HEK293 (cell line): ENCODE measurements around the gene RAP1GAP.
A peak's percentile ranks its signal among the peaks of the same experiment; 100 is the strongest.

ENCODE experiments used
- BCL11A ChIP-seq: fragments of 450-650 bp; formaldehyde crosslinking; IDR thresholded peaks from 2 replicates; pipeline ENCODE4 v1.5.1; 2016; ENCODE audit warnings: low read depth, missing biosample characterization, missing genetic modification characterization
- EGR2 ChIP-seq: fragments of 450-650 bp; formaldehyde crosslinking; IDR thresholded peaks from 2 replicates; pipeline ENCODE4 v1.5.1; 2016; ENCODE audit warnings: low read depth, missing biosample characterization, missing genetic modification characterization
- FEZF1 ChIP-seq: fragments of 450-650 bp; formaldehyde crosslinking; IDR thresholded peaks from 2 replicates; pipeline ENCODE4 v1.5.1; 2016; ENCODE audit warnings: missing biosample characterization, missing genetic modification characterization
- GFI1B ChIP-seq: fragments of 450-650 bp; formaldehyde crosslinking; IDR thresholded peaks from 2 replicates; pipeline ENCODE4 v1.5.1; 2016; ENCODE audit warnings: missing biosample characterization, missing genetic modification characterization
- KLF7 ChIP-seq: fragments of 450-650 bp; formaldehyde crosslinking; IDR thresholded peaks from 2 replicates; pipeline ENCODE4 v1.5.1; 2016; ENCODE audit warnings: missing biosample characterization, missing genetic modification characterization, borderline replicate concordance
- MZF1 ChIP-seq: fragments of 450-650 bp; formaldehyde crosslinking; IDR thresholded peaks from 2 replicates; pipeline ENCODE4 v1.5.1; 2017; ENCODE audit warnings: missing biosample characterization, missing genetic modification characterization, borderline replicate concordance
- PRDM1 ChIP-seq: fragments of 450-650 bp; formaldehyde crosslinking; IDR thresholded peaks from 2 replicates; pipeline ENCODE4; 2016; ENCODE audit warnings: missing biosample characterization, missing genetic modification characterization
- REPIN1 ChIP-seq: fragments of 450-650 bp; formaldehyde crosslinking; IDR thresholded peaks from 2 replicates; pipeline ENCODE4 v1.5.1; 2017; ENCODE audit warnings: missing biosample characterization, missing genetic modification characterization, low read depth
- ZBTB48 ChIP-seq: fragments of 450-650 bp; formaldehyde crosslinking; IDR thresholded peaks from 2 replicates; pipeline ENCODE4 v1.5.1; 2016; ENCODE audit warnings: missing biosample characterization, missing genetic modification characterization
- ZFHX2 ChIP-seq: fragments of 450-650 bp; formaldehyde crosslinking; conservative IDR thresholded peaks from 2 replicates; pipeline ENCODE4 v1.5.1; 2016; ENCODE audit warnings: missing biosample characterization, missing genetic modification characterization
- ZNF146 ChIP-seq: fragments of 450-650 bp; formaldehyde crosslinking; IDR thresholded peaks from 2 replicates; pipeline ENCODE4 v1.5.1; 2016; ENCODE audit warnings: missing biosample characterization, missing genetic modification characterization
- ZNF221 ChIP-seq: fragments of 450-650 bp; formaldehyde crosslinking; IDR thresholded peaks from 2 replicates; pipeline ENCODE4 v1.5.1; 2017; ENCODE audit warnings: missing biosample characterization, missing genetic modification characterization, borderline replicate concordance
- ZNF223 ChIP-seq: fragments of 450-650 bp; formaldehyde crosslinking; IDR thresholded peaks from 2 replicates; pipeline ENCODE4 v1.5.1; 2016; ENCODE audit warnings: missing biosample characterization, missing genetic modification characterization
- ZNF239 ChIP-seq: fragments of 450-650 bp; formaldehyde crosslinking; IDR thresholded peaks from 2 replicates; pipeline ENCODE4 v1.5.1; 2016; ENCODE audit warnings: missing biosample characterization, missing genetic modification characterization
- ZNF248 ChIP-seq: fragments of 450-650 bp; formaldehyde crosslinking; IDR thresholded peaks from 2 replicates; pipeline ENCODE4 v1.5.1; 2017; ENCODE audit warnings: missing biosample characterization, missing genetic modification characterization
- ZNF404 ChIP-seq: fragments of 450-650 bp; formaldehyde crosslinking; IDR thresholded peaks from 2 replicates; pipeline ENCODE4 v1.5.1; 2017; ENCODE audit warnings: missing biosample characterization, missing genetic modification characterization
- ZNF610 ChIP-seq: fragments of 450-650 bp; formaldehyde crosslinking; IDR thresholded peaks from 2 replicates; pipeline ENCODE4 v1.5.1; 2016; ENCODE audit warnings: missing biosample characterization, missing genetic modification characterization, borderline replicate concordance
- ZXDB ChIP-seq: fragments of 450-650 bp; formaldehyde crosslinking; IDR thresholded peaks from 2 replicates; pipeline ENCODE4 v1.5.1; 2016; ENCODE audit warnings: missing biosample characterization, missing genetic modification characterization
- TF ChIP-seq, protein P1 (sequence below): fragments of 450-650 bp; formaldehyde crosslinking; IDR thresholded peaks from 2 replicates; pipeline ENCODE4 v1.5.1; 2016; ENCODE audit warnings: missing biosample characterization, missing genetic modification characterization
- TF ChIP-seq, protein P2 (sequence below): fragments of 450-650 bp; formaldehyde crosslinking; IDR thresholded peaks from 2 replicates; pipeline ENCODE4 v1.5.1; 2016; ENCODE audit warnings: missing biosample characterization, missing genetic modification characterization
- TF ChIP-seq, protein P3 (sequence below): fragments of 450-650 bp; formaldehyde crosslinking; IDR thresholded peaks from 2 replicates; pipeline ENCODE4 v1.5.1; 2017; ENCODE audit warnings: missing biosample characterization, missing genetic modification characterization
- TF ChIP-seq, protein P4 (sequence below): fragments of 450-650 bp; formaldehyde crosslinking; IDR thresholded peaks from 2 replicates; pipeline ENCODE4 v1.5.1; 2016; ENCODE audit warnings: missing biosample characterization, missing genetic modification characterization, borderline replicate concordance
- TF ChIP-seq, protein P5 (sequence below): fragments of 450-650 bp; formaldehyde crosslinking; IDR thresholded peaks from 2 replicates; pipeline ENCODE4 v1.5.1; 2016; ENCODE audit warnings: missing biosample characterization, missing genetic modification characterization
- TF ChIP-seq, protein P6 (sequence below): IDR thresholded peaks from 2 replicates; pipeline ENCODE4 v1.6.1; 2011; ENCODE audit warnings: mild to moderate bottlenecking, low read depth, low read length, borderline replicate concordance
- TF ChIP-seq, protein P7 (sequence below): fragments of 450-650 bp; formaldehyde crosslinking; IDR thresholded peaks from 2 replicates; pipeline ENCODE4; 2016; ENCODE audit warnings: missing biosample characterization, missing genetic modification characterization
- TF ChIP-seq, protein P8 (sequence below): fragments of 450-650 bp; formaldehyde crosslinking; IDR thresholded peaks from 2 replicates; pipeline ENCODE4 v1.5.1; 2017; ENCODE audit warnings: missing biosample characterization, mild to moderate bottlenecking, missing genetic modification characterization, moderate library complexity

Gene RAP1GAP

DNA sequence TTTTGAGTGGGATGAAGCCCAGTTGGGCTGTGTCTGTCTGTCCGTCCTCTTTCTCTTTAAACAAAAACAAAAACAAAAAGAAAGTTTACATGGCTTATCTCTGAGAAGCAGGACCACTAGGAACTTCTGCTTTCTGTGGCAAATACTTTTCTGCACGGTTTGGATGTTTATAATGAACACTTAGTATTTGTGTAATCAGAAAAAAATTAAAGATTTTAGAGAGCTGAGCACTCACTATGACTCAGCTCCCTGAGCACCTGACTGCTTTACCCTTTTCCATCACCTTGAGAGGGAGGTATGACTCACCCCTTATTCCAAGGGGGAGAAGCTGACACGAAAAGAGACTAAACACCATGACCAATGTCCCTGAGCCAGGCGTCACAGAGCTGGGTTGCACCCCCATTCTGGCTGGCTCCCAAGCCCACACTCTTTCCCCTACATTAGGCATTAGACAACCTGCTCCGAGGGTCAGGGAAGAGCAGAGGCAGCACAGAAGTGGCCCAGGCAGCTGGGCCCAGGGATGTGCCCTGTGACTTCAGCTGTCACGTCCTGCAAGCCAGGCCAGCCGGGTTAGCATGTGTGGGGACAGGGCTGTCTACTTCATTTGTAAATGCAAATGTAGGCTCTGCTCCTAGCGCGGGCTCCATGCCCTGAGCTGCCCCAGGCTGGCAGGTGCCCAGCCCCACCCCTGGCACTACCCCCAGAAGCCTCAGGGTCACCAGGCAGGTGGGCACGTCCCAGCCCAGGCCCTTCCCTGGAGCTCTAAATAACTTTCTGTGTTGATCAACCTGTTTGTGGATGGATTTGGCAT is 30.4 kb downstream of the RAP1GAP start (continued):
- TF ChIP-seq, protein P1, sequence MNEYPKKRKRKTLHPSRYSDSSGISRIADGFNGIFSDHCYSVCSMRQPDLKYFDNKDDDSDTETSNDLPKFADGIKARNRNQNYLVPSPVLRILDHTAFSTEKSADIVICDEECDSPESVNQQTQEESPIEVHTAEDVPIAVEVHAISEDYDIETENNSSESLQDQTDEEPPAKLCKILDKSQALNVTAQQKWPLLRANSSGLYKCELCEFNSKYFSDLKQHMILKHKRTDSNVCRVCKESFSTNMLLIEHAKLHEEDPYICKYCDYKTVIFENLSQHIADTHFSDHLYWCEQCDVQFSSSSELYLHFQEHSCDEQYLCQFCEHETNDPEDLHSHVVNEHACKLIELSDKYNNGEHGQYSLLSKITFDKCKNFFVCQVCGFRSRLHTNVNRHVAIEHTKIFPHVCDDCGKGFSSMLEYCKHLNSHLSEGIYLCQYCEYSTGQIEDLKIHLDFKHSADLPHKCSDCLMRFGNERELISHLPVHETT, result peak; percentile 65; the same call in 1 of the 2 replicates
- TF ChIP-seq ZNF404 (tag by site-specific recombination) (no peak), GFI1B (tag by site-specific recombination) (no peak), ZNF223 (tag by site-specific recombination) (no peak), ZNF248 (tag by site-specific recombination) (no peak), ZNF239 (no peak), ZNF610 (no peak), ZNF146 (no peak), EGR2 (tag by site-specific recombination) (0 out of 2 replicates have a peak, but pooled peaks have one; percentile 26), KLF7 (tag by site-specific recombination) (no peak), ZXDB (tag by site-specific recombination) (0 out of 2 replicates have a peak, but pooled peaks have one; percentile 21), BCL11A (no peak), FEZF1 (tag by site-specific recombination) (no peak), PRDM1 (tag by site-specific recombination) (peak; percentile 75), ZNF221 (tag by site-specific recombination) (no peak), ZFHX2 (tag by site-specific recombination) (no peak), MZF1 (tag by site-specific recombination) (no peak), ZBTB48 (peak; percentile 82), REPIN1 (tag by site-specific recombination) (no peak)
- TF ChIP-seq, protein P2, sequence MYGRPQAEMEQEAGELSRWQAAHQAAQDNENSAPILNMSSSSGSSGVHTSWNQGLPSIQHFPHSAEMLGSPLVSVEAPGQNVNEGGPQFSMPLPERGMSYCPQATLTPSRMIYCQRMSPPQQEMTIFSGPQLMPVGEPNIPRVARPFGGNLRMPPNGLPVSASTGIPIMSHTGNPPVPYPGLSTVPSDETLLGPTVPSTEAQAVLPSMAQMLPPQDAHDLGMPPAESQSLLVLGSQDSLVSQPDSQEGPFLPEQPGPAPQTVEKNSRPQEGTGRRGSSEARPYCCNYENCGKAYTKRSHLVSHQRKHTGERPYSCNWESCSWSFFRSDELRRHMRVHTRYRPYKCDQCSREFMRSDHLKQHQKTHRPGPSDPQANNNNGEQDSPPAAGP (tag by site-specific recombination), result peak; percentile 74
- TF ChIP-seq, protein P3, sequence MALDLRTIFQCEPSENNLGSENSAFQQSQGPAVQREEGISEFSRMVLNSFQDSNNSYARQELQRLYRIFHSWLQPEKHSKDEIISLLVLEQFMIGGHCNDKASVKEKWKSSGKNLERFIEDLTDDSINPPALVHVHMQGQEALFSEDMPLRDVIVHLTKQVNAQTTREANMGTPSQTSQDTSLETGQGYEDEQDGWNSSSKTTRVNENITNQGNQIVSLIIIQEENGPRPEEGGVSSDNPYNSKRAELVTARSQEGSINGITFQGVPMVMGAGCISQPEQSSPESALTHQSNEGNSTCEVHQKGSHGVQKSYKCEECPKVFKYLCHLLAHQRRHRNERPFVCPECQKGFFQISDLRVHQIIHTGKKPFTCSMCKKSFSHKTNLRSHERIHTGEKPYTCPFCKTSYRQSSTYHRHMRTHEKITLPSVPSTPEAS (tag by site-specific recombination), result no peak
- TF ChIP-seq, protein P4, sequence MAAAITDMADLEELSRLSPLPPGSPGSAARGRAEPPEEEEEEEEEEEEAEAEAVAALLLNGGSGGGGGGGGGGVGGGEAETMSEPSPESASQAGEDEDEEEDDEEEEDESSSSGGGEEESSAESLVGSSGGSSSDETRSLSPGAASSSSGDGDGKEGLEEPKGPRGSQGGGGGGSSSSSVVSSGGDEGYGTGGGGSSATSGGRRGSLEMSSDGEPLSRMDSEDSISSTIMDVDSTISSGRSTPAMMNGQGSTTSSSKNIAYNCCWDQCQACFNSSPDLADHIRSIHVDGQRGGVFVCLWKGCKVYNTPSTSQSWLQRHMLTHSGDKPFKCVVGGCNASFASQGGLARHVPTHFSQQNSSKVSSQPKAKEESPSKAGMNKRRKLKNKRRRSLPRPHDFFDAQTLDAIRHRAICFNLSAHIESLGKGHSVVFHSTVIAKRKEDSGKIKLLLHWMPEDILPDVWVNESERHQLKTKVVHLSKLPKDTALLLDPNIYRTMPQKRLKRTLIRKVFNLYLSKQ (tag by site-specific recombination), result no peak
- TF ChIP-seq, protein P5, sequence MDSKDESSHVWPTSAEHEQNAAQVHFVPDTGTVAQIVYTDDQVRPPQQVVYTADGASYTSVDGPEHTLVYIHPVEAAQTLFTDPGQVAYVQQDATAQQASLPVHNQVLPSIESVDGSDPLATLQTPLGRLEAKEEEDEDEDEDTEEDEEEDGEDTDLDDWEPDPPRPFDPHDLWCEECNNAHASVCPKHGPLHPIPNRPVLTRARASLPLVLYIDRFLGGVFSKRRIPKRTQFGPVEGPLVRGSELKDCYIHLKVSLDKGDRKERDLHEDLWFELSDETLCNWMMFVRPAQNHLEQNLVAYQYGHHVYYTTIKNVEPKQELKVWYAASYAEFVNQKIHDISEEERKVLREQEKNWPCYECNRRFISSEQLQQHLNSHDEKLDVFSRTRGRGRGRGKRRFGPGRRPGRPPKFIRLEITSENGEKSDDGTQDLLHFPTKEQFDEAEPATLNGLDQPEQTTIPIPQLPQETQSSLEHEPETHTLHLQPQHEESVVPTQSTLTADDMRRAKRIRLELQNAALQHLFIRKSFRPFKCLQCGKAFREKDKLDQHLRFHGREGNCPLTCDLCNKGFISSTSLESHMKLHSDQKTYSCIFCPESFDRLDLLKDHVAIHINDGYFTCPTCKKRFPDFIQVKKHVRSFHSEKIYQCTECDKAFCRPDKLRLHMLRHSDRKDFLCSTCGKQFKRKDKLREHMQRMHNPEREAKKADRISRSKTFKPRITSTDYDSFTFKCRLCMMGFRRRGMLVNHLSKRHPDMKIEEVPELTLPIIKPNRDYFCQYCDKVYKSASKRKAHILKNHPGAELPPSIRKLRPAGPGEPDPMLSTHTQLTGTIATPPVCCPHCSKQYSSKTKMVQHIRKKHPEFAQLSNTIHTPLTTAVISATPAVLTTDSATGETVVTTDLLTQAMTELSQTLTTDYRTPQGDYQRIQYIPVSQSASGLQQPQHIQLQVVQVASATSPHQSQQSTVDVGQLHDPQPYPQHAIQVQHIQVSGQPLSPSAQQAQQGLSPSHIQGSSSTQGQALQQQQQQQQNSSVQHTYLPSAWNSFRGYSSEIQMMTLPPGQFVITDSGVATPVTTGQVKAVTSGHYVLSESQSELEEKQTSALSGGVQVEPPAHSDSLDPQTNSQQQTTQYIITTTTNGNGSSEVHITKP (tag by site-specific recombination), result peak; percentile 86
- TF ChIP-seq, protein P6, sequence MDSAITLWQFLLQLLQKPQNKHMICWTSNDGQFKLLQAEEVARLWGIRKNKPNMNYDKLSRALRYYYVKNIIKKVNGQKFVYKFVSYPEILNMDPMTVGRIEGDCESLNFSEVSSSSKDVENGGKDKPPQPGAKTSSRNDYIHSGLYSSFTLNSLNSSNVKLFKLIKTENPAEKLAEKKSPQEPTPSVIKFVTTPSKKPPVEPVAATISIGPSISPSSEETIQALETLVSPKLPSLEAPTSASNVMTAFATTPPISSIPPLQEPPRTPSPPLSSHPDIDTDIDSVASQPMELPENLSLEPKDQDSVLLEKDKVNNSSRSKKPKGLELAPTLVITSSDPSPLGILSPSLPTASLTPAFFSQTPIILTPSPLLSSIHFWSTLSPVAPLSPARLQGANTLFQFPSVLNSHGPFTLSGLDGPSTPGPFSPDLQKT, result no peak
- TF ChIP-seq, protein P7, sequence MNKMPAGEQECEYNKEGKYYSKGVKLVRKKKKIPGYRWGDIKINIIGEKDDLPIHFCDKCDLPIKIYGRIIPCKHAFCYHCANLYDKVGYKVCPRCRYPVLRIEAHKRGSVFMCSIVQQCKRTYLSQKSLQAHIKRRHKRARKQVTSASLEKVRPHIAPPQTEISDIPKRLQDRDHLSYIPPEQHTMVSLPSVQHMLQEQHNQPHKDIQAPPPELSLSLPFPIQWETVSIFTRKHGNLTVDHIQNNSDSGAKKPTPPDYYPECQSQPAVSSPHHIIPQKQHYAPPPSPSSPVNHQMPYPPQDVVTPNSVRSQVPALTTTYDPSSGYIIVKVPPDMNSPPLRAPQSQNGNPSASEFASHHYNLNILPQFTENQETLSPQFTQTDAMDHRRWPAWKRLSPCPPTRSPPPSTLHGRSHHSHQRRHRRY (tag by site-specific recombination), result no peak
- TF ChIP-seq, protein P8, sequence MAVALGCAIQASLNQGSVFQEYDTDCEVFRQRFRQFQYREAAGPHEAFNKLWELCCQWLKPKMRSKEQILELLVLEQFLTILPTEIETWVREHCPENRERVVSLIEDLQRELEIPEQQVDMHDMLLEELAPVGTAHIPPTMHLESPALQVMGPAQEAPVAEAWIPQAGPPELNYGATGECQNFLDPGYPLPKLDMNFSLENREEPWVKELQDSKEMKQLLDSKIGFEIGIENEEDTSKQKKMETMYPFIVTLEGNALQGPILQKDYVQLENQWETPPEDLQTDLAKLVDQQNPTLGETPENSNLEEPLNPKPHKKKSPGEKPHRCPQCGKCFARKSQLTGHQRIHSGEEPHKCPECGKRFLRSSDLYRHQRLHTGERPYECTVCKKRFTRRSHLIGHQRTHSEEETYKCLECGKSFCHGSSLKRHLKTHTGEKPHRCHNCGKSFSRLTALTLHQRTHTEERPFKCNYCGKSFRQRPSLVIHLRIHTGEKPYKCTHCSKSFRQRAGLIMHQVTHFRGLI, result peak; percentile 78; the same call in 1 of the 2 replicates
